RWPE2 (cell line): ENCODE results near the gene HNRNPF.

Source experiments
- ATAC-seq: fragments of 200-7000 bp; cut with Tn5 transposase; 3 replicates; pipeline ENCODE4 v1.9.1; 2021; ENCODE audit warnings: low read depth
- DNase-seq: peaks from one replicate; pipeline ENCODE4 v3.0.0-alpha.2; 2020; ENCODE audit warnings: low spot score
- H3K27ac ChIP-seq: fragments of 450-650 bp; 2 replicates; pipeline ENCODE4 v1.5.1; 2017; ENCODE audit warnings: mild to moderate bottlenecking; ENCODE audit not compliant: poor library complexity, severe bottlenecking
- H3K27me3 ChIP-seq: fragments of 250-450 bp; sonication (Bioruptor Pico); 2 replicates; pipeline ENCODE4 v1.5.1; 2021; ENCODE audit warnings: mild to moderate bottlenecking, moderate library complexity; ENCODE audit not compliant: insufficient read depth, poor library complexity, severe bottlenecking
- H3K36me3 ChIP-seq: fragments of 250-450 bp; sonication (Bioruptor Pico); 2 replicates; pipeline ENCODE4 v1.5.1; 2020; ENCODE audit warnings: low read depth, mild to moderate bottlenecking, moderate library complexity
- H3K4me1 ChIP-seq: fragments of 250-450 bp; sonication (Bioruptor Pico); 2 replicates; pipeline ENCODE4 v1.5.1; 2021; ENCODE audit warnings: mild to moderate bottlenecking, moderate library complexity; ENCODE audit not compliant: insufficient read depth, poor library complexity, severe bottlenecking
- H3K4me3 ChIP-seq: fragments of 250-450 bp; sonication (Bioruptor Pico); 2 replicates; pipeline ENCODE4 v1.5.1; 2021; ENCODE audit warnings: mild to moderate bottlenecking, moderate library complexity; ENCODE audit not compliant: severe bottlenecking
- H3K9me3 ChIP-seq: fragments of 250-450 bp; sonication (Bioruptor Pico); 2 replicates; pipeline ENCODE4 v1.5.1; 2021; ENCODE audit warnings: mild to moderate bottlenecking, moderate library complexity; ENCODE audit not compliant: severe bottlenecking
- TF ChIP-seq, protein P1 (sequence below): fragments of 450-650 bp; IDR thresholded peaks from one replicate; pipeline ENCODE4 v1.5.1; 2017; ENCODE audit warnings: mild to moderate bottlenecking, moderate library complexity; ENCODE audit not compliant: poor library complexity, severe bottlenecking

Gene HNRNPF

DNA sequence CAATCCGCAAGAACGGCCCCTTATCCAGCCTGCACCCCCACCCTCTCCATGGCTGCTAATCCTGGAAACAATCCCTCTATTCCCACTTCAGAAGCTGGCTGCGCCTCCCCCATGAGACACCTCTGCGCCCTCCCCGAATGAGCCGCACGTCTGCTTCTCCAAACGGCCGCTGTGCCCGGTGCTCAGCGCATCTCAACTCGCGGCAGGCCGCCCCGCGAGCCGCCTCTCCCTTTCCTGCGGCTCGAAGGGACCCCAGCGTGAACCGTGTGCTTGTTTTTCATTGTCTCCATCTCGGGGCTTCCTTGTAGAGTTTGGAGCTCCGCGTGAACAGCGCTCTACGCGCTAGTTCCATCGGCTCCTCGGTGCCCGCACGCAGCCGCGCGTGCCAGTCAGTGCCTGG, 58.3 kb downstream of the HNRNPF start:
- no peak for DNase-seq
- Histone ChIP-seq H3K36me3 (no peaks in the 10 kb centered on the region), H3K9me3 (no peaks in the 10 kb centered on the region), H3K27ac (no peak overlapping the region), H3K27me3 (no peaks in the 10 kb centered on the region), H3K4me1 (peaks cover 2% of the 10 kb centered on the region), H3K4me3 (no peak overlapping the region)
- TF ChIP-seq, protein P1, sequence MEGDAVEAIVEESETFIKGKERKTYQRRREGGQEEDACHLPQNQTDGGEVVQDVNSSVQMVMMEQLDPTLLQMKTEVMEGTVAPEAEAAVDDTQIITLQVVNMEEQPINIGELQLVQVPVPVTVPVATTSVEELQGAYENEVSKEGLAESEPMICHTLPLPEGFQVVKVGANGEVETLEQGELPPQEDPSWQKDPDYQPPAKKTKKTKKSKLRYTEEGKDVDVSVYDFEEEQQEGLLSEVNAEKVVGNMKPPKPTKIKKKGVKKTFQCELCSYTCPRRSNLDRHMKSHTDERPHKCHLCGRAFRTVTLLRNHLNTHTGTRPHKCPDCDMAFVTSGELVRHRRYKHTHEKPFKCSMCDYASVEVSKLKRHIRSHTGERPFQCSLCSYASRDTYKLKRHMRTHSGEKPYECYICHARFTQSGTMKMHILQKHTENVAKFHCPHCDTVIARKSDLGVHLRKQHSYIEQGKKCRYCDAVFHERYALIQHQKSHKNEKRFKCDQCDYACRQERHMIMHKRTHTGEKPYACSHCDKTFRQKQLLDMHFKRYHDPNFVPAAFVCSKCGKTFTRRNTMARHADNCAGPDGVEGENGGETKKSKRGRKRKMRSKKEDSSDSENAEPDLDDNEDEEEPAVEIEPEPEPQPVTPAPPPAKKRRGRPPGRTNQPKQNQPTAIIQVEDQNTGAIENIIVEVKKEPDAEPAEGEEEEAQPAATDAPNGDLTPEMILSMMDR, result no peak
- ATAC-seq, result no peak

DNA sequence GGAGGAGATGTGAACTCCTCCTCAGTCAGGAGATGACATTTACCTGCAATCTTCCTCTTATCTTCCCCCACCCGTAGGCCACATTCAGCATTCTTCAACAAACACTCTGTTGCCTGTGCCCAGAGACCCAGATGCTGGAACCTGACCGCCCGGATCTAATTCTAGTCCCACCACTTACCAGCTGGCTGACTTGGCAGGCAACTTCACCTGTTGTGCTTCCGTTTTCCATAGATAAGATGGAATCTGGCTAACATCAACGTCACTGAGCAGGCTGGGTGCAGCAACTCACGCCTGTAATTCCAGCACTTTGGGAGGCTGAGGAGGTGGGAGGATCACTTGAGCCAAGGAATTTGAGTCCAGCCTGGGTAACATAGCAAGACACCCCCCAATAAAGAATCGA, 58.8 kb downstream of the HNRNPF start:
- no peaks in the 10 kb centered on the region for H3K4me1 ChIP-seq
- TF ChIP-seq, protein P1, result no peak
- H3K36me3 ChIP-seq, result no peaks in the 10 kb centered on the region
- H3K27me3 ChIP-seq, result no peaks in the 10 kb centered on the region
- no peak overlapping the region for H3K27ac ChIP-seq
- DNase-seq, result no peak
- H3K9me3 ChIP-seq, result no peaks in the 10 kb centered on the region
- no peak for ATAC-seq
- no peak overlapping the region for H3K4me3 ChIP-seq

DNA sequence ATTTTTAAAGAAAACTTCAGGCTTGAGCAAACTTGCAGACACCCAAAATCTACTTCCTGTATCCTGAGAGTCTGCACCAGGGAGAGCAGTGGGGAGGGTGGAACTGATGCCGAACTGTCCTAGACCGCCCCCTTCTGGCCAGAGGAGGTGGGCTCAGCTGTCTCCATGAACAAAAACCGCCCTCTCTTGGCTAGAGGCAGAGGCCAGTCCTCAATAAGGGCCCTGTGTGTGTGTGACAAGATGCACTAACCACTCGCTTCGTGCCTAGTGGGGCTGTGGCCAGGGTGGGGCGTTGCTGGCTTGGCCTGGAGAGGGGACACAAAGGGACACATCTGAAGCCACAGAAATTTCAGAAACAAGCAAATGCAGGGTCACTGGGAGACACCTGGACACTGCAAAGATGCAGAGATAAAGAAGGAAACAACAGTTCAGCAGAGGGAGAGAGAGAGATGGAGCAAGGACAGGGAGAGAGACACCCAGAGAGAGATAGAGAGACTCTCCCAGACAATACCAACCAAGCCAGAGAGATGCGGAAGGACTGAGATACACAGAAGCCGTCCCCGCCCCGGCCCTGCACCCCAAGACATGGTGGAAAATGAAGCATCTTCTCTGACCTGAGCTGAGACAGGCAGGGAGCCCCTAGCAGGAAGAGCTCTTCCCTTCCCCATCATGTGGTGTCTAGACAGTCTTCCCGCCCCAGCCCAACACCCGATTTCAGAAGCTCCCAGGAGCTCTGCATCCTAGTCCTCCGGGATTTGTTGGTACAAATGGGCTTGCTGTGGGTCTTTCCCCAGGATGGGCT, 60.3 kb downstream of the HNRNPF start:
- Histone ChIP-seq H3K27ac (no peak overlapping the region), H3K27me3 (no peaks in the 10 kb centered on the region), H3K9me3 (no peaks in the 10 kb centered on the region), H3K4me3 (no peak overlapping the region), H3K36me3 (no peaks in the 10 kb centered on the region), H3K4me1 (peaks cover 4% of the 10 kb centered on the region)
- TF ChIP-seq, protein P1, result peak; percentile 92
- DNase-seq, result no peak
- ATAC-seq, result peak; percentile 98

DNA sequence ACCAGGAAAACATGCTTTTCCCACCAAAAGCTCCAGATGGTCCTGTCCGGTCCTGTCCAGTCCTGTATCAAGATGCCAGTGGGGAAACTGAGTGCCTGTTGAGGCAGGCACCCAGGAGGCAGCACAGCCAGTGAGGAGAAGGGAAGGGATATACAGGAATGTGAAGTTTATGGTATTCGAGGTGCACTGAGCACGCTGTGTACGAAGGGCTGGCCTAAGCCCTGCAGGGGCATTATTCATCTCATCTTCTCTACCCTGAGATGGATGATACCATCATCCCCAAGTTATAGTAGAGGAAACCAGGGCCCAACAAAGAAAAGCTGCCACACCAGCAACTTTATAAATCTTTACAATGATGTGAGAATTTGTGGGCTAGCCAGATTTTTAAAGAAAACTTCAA, 61.0 kb downstream of the HNRNPF start:
- Histone ChIP-seq H3K27me3 (no peaks in the 10 kb centered on the region), H3K9me3 (no peaks in the 10 kb centered on the region), H3K4me1 (peaks cover 4% of the 10 kb centered on the region), H3K4me3 (no peak overlapping the region), H3K36me3 (no peaks in the 10 kb centered on the region), H3K27ac (no peak overlapping the region)
- TF ChIP-seq, protein P1, result no peak
- no peak for DNase-seq
- ATAC-seq, result no peak

DNA sequence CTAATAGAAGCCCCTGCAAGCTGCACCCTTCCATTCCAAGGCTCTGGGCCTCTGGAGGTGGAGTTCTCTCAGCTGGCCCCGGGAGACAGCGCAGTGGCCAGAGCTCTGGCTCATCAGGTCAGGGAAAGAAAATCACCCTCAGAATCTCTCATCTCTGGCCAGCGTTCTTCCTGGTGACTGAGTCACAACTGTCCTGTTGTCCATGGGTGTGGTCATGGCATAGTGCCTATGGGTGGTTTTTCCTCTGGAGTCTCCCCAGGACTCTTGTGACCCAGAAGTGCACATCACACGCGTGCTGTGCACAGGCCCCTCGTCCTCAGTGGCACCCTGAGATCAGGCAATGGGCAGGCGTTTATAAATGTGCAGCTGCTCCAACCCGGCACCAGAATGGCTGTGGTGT, 64.9 kb downstream of the HNRNPF start:
- Histone ChIP-seq H3K27me3 (no peaks in the 10 kb centered on the region), H3K4me1 (peaks cover 7% of the 10 kb centered on the region)
- DNase-seq, result no peak

More for the DNA sequence above, 64.9 kb downstream of the HNRNPF start:
- Histone ChIP-seq H3K9me3 (no peaks in the 10 kb centered on the region), H3K36me3 (no peaks in the 10 kb centered on the region), H3K4me3 (no peak overlapping the region), H3K27ac (no peak overlapping the region)
- no peak for ATAC-seq
- TF ChIP-seq, protein P1, result no peak
